ENCODE data around the gene MUC13.

MUC13 gene

DNA sequence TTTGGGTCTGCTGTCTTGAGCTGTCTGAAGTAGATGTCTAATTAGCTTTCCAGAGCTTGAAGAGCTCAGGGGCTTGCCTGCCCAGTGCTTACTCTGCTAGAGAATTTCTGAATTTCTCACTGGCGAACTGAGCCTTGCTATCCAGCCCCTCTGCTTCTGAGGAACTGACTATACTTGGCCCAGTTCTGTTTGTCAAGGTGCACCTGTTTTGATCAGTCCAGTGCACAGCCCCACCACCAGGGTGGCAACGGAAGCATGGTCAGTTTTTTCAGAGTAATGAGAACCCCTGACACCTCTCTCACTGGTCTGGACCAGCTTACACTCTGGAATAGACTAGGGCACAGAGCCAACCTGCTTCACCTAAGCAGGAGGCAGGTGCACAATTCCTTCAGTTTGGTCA lies 72.5 kb downstream of the MUC13 start:
- no peak for DNase-seq

DNA sequence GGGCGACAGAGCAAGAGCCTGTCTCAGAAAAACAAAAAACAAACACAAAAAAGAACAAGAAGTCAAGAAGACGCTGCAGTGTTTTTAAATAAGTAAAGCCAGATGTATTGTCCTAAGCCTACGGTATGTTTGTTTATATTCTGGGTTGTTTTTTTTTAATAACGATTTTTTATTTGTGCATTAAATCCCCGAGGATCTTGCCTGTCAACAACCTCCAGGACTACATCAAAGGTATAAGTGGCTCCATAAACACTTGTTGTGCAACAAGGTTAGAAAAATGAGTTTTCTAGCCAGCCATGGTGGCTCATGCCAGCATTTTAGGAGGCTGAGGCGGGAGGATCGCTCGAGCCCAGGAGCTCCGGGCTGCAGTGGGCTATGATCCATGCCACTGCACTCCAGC lies 73.5 kb downstream of the MUC13 start:
- DNase-seq = no peak

DNA sequence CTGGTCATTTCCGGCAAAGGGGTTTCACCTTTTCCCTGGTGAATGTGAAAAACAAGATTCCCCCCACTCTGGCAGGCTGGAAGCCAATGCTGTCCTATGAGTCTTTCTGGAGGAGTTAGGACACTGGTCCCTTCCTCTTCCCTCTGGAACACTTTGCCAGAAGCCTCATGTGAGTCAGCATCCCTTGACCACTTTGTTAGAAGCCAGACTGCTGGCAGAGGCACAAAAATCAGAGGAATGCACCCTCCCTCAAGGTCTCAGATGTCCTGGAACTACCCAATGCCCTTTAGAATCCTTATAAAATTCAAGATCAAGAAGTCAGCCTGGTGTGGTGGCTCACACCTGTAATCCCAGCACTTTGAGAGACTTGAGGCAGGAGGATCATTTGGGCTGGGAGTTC lies 74.0 kb downstream of the MUC13 start:
- DNase-seq = no peak

DNA sequence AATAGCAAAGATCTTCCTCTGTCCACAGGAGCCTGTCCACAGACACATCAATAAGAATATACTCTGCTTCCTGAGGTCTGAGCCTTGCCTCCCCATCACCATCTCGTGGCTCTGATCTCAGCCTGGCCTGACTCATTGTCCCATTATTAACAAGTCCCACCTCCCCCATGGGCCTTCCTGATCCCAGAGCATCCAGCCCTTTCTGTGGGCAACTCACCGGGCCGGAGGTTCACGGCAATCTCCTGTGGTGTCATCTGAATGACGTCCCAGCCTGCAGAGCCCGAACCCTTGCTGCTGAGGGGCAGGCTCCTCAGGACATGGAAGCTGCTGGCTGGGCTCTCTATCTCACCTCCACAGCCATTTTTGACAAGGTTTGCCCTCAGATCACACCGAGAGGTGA lies 75.5 kb downstream of the MUC13 start:
- no peak for DNase-seq

DNA sequence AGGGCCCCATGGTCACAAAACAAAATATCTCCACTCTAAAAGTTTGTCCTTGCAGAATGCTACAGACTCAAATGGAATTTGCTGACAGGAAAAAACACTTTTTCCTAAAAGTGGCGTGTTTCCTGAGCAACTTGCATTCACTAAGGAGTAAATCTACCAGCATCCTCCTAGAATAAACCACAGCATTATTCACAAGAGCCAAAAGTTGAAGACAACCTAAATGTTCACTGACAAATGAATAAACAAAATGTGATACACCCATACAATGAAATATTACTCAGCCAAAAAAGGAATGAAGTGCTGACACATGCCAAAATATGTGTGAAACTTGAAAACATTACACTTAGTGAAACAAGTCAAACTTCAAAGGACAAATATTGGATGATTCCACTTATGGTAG lies 76.3 kb downstream of the MUC13 start:
- DNase-seq = no peak

DNA sequence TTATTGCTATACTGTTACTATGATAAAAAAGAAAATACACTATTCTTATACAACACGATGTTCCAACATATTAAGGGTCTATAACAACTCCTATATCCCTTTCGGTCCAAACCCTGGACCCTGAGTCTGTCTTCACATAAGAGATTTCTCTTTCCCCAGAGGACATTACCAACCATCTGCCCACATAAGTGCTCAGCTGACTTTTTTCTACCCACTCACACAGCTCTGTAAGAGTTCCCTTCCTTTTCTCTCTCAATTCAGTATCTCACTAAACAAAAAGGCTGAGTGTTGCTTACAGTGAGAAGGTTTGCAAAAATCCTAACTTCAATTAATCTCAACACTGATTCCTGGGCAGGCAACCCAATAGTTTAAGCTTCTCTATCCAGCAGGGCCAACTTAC lies 77.9 kb downstream of the MUC13 start:
- DNase-seq = no peak

Measured in activated CD8-positive, alpha-beta memory T cell treated with anti-CD3 and anti-CD28 coated beads for 24 hours (primary cell).